Stimulated activated CD4-positive, alpha-beta T cell treated with anti-CD3 and anti-CD28 coated beads, TNF-alpha, amount 100 ng/mL, for 1 hour (primary cell): Measurements from ENCODE around the gene IFT122.
"Not testable (repeated sequence)": the region's sequence is repeated elsewhere in the genome, so short reads cannot be mapped to it uniquely, and the experiment has no call there.

Source experiments
- DNase-seq, 3 donors: peaks; one replicate each; pipeline ENCODE4 v3.0.0-alpha.2; 2020; ENCODE audit warnings: low read depth in 3 of 3, low spot score in 1 of 3

The IFT122 gene

DNA sequence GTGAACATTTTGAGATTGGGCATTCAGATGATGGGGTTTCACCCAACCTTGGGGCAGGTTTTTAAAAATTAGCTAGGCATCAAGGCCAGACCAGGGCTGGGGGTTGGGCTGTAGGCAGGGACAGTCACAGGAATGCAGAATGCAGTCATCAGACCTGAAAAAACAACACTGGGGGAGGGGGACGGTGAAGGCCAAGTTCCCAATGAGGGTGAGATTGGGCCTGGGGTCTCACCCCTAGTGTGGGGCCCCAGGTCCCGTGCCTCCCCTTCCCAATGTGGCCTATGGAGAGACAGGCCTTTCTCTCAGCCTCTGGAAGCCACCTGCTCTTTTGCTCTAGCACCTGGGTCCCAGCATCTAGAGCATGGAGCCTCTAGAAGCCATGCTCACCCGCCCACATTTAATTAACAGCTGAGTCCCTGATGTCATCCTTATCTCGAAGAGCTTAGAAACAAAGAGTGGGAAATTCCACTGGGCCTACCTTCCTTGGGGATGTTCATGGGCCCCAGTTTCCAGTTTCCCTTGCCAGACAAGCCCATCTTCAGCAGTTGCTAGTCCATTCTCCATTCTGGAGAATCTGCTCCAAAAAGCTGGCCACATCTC, 94.5 kb downstream of the IFT122 start:
- DNase-seq, result no peak

DNA sequence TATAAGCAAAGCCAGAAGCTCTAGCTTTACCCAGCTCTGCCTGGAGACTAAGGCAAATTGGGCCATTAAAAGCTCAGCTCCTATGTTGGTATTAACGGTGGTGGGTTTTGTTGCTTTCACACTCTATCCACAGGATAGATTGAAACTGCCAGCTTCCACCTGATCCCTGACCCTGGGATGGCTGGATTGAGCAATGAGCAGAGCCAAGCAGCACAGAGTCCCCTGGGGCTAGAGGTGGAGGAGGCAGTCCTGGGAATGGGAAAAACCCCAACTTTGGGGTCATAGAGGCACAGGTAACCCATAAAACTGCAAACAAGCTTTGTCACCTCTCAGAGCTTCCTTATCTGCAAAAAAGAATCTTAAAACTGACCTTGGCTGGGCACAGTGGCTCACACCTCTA, 95.1 kb downstream of the IFT122 start:
- DNase-seq, result no peak

DNA sequence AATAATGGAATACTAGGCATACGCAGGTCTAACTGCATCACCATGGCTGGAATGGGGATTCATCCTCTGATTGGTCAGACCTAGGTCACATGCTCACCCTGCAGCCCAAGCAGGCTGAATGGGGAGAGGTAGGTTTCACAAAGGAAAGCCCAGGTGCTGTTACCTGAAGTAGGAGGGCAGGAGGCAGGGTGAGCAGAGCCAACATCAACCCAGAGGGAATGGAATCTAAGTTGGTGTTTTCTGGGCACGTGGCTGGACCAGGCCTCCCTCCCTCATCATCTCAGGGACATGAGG, 96.3 kb downstream of the IFT122 start:
- no peak for DNase-seq

- no peak for DNase-seq
These were observed 96.8 kb downstream of the IFT122 start for GRCh38 chr3:129536804-129537203.

DNA sequence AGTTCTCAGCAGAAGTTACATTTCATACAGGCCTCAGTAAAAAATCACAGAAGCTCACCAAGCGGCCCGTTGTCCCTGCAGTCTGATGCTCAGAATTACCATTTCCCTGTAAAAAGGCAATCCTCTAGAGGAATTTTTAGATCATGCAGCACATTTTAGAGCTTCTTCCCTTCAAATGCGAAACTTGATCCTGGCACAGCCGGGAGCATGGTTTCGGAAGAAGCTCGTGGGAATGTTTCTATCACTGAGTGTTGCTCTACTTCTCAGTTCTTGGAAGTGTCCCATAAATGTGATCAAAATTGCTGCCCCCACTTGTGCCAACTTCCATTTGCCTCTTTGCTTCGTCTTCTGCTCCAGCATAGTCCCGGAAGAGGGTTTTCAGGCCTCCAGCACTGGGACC, 99.2 kb downstream of the IFT122 start:
- DNase-seq, result no peak

DNA sequence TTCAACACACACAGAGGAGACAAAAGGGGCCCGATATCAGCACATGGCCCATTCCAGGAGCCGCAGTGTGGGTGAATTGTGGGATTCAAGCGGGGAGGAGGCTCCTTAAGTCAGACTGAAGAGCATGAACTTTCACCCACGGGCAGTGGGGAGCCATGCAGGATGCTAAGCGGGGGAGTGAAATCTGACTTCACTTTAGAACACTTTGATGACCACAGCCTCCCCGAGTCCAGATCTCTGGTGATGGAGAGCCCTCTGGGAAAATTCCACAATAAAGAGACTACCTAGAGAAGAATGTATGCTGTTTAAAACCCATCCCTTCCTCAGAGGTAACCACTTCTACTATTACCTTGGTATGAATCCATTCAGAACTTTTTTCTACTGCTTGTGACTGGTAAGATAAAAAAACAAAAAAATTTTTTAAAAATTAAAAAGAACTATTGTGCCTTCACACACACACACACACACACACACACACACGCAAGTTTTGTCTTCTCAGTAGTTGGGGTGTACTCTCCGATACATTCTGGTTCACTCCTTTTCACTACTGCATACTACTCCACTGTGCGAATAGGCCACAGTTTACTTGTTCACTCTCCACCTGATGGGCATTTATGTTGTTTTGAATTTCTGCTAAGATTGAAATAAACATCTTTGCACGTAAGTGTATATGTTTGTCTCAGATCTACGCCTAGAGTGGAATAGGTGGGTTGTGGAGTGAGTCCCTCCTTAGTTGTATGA, 100.9 kb downstream of the IFT122 start:
- DNase-seq, result no peak

GRCh38 chr3:129542747-129543146, 102.7 kb downstream of the IFT122 start:
- DNase-seq, result no peak

DNA sequence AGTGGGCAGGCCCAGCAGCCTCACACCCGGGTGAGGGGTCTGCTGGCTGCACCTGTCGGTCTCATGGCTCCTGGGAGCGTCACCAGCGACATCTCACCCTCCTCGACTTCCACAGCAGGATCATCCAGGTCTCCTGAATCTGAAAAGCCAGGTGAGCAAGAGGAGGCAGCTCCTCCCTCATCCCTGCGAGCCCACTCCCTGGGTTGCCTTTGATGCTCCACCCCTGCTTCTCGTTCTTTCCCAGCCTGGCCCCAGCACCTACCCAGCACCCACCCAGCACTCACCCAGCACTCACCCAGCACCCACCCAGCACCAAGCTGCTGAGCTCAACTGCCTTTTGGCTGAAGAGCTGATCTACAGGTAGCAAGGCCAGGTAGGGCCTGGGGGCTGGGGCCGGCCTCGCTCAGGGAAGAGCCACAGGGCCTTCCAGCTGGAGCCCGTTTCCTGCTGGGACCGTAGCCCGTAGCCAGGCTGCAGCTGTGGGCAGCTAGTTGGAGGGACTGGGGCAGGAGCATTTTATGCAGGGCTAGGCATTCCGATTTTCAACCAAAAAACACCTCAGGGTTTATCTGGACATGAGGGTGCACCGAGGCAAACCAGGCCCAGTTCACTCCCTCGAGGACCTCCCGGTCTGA, 103.2 kb downstream of the IFT122 start, which contains the start of gene H1-8:
Gene H1-8 (plus strand): TSS at position 20 of the 635 bp plus-strand sequence. CDS start 44 bp downstream, at position 64.
- no peak for DNase-seq

- no peak for DNase-seq
These were observed 104.0 kb downstream of the IFT122 start for GRCh38 chr3:129543999-129544398.

- DNase-seq, result not testable (repeated sequence)
These were observed 105.9 kb downstream of the IFT122 start for GRCh38 chr3:129545951-129546350.

- no peak for DNase-seq
These were observed 107.2 kb downstream of the IFT122 start for GRCh38 chr3:129547241-129547640.

GRCh38 chr3:129548104-129548965, 108.3 kb downstream of the IFT122 start:
- no peak for DNase-seq

DNA sequence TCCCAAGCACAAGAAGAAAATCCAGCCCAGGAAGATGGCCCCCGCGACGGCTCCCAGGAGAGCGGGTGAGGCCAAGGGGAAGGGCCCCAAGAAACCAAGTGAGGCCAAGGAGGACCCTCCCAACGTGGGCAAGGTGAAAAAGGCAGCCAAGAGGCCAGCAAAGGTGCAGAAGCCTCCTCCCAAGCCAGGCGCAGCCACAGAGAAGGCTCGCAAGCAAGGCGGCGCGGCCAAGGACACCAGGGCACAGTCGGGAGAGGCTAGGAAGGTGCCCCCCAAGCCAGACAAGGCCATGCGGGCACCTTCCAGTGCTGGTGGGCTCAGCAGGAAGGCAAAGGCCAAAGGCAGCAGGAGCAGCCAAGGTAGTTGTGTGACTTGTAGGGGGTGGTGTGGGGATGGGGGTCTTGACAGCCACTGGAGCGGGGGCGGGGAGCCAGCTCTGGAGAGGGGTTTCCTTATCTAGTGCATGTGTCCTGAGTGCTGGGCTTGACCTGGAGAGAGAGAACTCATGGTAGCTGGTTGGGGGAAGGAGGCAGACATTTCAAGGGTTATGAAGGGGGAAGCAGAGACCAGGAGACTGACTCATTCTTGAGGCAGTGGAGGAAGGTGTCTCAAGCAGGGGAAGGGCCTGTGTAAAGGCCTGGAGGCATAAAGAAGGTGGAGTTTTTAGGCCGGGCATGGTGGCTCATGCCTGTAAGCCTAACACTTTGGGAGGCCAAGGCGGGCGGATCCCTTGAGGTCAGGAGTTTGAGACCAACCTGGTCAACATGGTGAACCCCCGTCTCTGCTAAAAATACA, 109.2 kb downstream of the IFT122 start:
- DNase-seq, result no peak

DNA sequence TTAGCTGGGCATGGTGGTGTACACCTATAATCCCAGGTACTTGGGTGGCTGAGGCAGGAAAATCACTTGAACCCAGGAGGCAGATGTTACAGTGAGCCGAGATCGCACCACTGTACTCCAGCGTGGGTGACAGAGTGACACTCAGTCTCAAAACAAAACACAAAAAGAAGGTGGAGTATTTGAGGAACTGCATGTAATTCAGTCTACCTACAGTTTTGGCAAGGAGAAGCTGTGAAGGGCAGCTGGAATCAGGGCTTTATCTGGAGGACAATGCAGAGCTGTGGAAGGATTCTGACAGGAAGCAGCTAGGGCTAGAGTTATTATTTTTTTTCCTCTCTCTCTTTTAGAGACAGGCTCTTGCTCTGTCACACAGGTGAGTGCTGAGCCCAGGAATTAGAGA, 109.8 kb downstream of the IFT122 start:
- no peak for DNase-seq

- DNase-seq, result no peak
These were observed 112.4 kb downstream of the IFT122 start for GRCh38 chr3:129552287-129553050.

DNA sequence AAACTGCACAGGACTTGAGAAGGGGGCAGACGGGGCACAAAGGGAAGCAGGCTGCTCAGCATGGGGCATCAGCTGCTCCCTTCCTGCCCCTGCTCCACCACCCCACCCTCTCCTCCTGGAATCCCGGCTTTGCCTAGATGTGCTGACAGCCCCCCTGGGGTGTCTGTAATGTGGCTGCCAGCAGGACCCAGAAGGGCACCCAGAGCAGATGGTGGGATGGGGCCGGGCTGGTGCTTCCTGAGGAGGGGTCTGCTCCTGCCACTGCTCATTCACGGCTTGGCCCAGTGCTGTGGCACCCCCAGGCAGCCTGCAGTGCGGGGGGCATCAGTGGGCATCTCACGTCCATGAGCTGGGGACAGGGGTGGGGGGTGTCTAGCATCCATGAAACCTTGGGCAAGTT, 113.1 kb downstream of the IFT122 start:
- DNase-seq, result no peak

- DNase-seq, result no peak
These were observed 113.7 kb downstream of the IFT122 start for GRCh38 chr3:129553719-129554118.

DNA sequence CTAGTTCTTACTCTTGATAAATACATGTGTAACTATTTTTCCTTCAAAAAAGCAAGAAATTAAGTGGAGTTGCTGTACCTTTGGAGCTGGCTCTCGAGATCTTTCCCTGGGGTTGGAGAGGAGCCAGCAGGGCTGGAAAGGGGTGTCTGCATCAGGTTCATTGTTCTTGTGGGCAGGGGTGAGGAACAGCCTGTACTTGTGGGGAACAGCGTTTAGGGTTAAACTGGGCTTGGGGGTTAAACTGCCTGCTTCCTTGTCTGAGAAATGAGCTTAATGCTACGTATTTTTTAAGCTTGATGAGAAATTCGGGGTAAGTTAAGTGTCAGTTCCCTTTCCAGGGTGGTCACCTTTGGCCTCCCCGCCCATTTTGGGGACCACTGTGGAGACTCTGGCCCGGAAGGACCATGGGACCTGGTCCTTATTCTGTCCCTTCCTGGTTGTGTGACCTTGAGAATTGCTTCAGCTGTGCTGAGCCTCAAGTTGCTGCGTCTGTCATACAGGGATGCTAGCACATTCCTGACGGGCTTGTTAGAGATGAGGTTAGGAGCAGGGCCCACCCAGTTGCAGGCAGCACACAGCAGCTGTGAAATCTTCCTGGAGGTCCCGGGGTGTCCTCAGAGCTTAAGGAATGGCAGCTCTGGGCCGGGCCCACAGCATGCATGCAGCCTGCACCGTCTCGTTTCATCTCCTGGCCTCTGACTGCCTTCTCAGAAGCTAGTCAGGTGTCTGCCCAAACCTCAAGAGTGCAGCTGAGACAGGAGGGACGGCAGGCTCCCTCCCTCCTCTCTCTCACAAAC, 114.5 kb downstream of the IFT122 start:
- no peak for DNase-seq

DNA sequence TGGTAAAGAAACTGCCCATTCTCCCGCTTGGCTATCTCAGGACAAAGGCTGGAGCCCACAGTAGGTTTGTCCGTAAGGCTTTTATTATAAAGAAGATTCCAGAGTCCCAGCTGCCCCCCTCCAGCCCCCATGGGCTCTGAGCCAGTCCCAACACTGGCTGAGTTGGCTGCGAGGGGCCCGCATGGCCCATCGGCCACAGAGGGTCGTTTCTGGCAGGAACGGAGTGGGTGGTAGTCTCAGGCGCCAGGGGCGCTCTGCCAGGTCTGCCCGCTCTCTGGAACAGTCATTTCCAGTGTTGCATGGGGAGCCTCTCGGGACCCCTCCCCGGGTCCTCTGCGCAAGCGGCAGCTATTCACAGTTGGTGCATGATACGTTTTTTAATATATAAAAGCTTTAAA, 115.1 kb downstream of the IFT122 start:
- no peak for DNase-seq
